ENCODE data around the gene PJVK. TPM values are rescaled to one million over a fixed set of nuclear protein-coding genes. Genes with fewer than 3 reads are reported as not detected.

Gene PJVK
- total RNA-seq, 2 donors from 2014 or later: 0.91 to 4.7 TPM

GRCh38 chr2:178498137-178498536 is 47.0 kb downstream of the PJVK start:
- H3K27me3 ChIP-seq (replicated peaks; ENCODE audit: insufficient read depth): no peaks in the 10 kb centered on the region
- peaks cover 0 to 9% of the 10 kb centered on the region in 2 donors for H3K36me3 ChIP-seq
- no peak overlapping the region for H3K27ac ChIP-seq
- intact Hi-C loops (cut with DNase I): no loop called here
- no peak overlapping the region for H3K4me3 ChIP-seq
- H3K4me1 ChIP-seq (replicated peaks): no peaks in the 10 kb centered on the region
- no peaks in the 10 kb centered on the region for H3K9me3 ChIP-seq
- DNase-seq (ENCODE audit: low spot score): no peak
- TF ChIP-seq POLR2A (IDR thresholded peaks at IDR 0.05) (no peak), POLR2AphosphoS5 (IDR thresholded peaks at IDR 0.05) (no peak), CTCF (IDR thresholded peaks at IDR 0.05) (no peak)

- Histone ChIP-seq H3K27me3 (replicated peaks; ENCODE audit: insufficient read depth) (no peaks in the 10 kb centered on the region), H3K4me3 (no peak overlapping the region), H3K27ac (no peak overlapping the region), H3K36me3 (peaks cover 0 to 9% of the 10 kb centered on the region in 2 donors), H3K9me3 (no peaks in the 10 kb centered on the region), H3K4me1 (replicated peaks) (no peaks in the 10 kb centered on the region)
- no peak for DNase-seq (ENCODE audit: low spot score)
- intact Hi-C loops (cut with DNase I): no loop called here
- TF ChIP-seq POLR2A (IDR thresholded peaks at IDR 0.05) (no peak), CTCF (IDR thresholded peaks at IDR 0.05) (no peak), POLR2AphosphoS5 (IDR thresholded peaks at IDR 0.05) (no peak)
- 99% methylated on average over 3 of the region's 3 CpGs for WGBS
These were observed 48.5 kb downstream of the PJVK start for GRCh38 chr2:178499640-178500039.

GRCh38 chr2:178502751-178503150 is 51.6 kb downstream of the PJVK start:
- no peak for TF ChIP-seq POLR2AphosphoS5 (IDR thresholded peaks at IDR 0.05)
- no peak for TF ChIP-seq CTCF (IDR thresholded peaks at IDR 0.05)
- TF ChIP-seq POLR2A (IDR thresholded peaks at IDR 0.05): no peak
- Histone ChIP-seq H3K4me3 (no peak overlapping the region), H3K36me3 (peaks cover 0 to 9% of the 10 kb centered on the region in 2 donors), H3K9me3 (no peaks in the 10 kb centered on the region), H3K27ac (no peak overlapping the region), H3K27me3 (replicated peaks; ENCODE audit: insufficient read depth) (no peaks in the 10 kb centered on the region), H3K4me1 (replicated peaks) (no peaks in the 10 kb centered on the region)
- WGBS: over 99% methylated on average over 4 of the region's 4 CpGs
- no peak for DNase-seq (ENCODE audit: low spot score)
- intact Hi-C loops (cut with DNase I): no loop called here

- intact Hi-C loops (cut with DNase I): no loop called here
- H3K4me3 ChIP-seq: no peak overlapping the region
- H3K27ac ChIP-seq: no peak overlapping the region
- no peaks in the 10 kb centered on the region for H3K9me3 ChIP-seq
- H3K27me3 ChIP-seq (replicated peaks; ENCODE audit: insufficient read depth): no peaks in the 10 kb centered on the region
- DNase-seq (ENCODE audit: low spot score): no peak
- no peaks in the 10 kb centered on the region for H3K4me1 ChIP-seq (replicated peaks)
- H3K36me3 ChIP-seq: peaks cover 0 to 2% of the 10 kb centered on the region in 2 donors
- no peak for TF ChIP-seq CTCF (IDR thresholded peaks at IDR 0.05)
- WGBS: 94% methylated on average over 1 of the region's 1 CpG
These were observed 54.9 kb downstream of the PJVK start for GRCh38 chr2:178506101-178506500.

- intact Hi-C loops (cut with DNase I): no loop called here
- H3K27me3 ChIP-seq (replicated peaks; ENCODE audit: insufficient read depth): no peaks in the 10 kb centered on the region
These were observed 55.3 kb downstream of the PJVK start for GRCh38 chr2:178506524-178506923.

More at GRCh38 chr2:178506524-178506923, 55.3 kb downstream of the PJVK start:
- Histone ChIP-seq H3K36me3 (no peaks in the 10 kb centered on the region), H3K4me3 (no peak overlapping the region), H3K9me3 (no peaks in the 10 kb centered on the region), H3K27ac (no peak overlapping the region), H3K4me1 (replicated peaks) (no peaks in the 10 kb centered on the region)
- 100% methylated on average over 2 of the region's 2 CpGs for WGBS
- DNase-seq (ENCODE audit: low spot score): no peak
- TF ChIP-seq CTCF (IDR thresholded peaks at IDR 0.05) (no peak), POLR2AphosphoS5 (IDR thresholded peaks at IDR 0.05) (no peak)

All from prostate gland (tissue), 2 donors.